ENCODE data around the gene ATG16L2.

The ATG16L2 gene

GRCh38 chr11:72876147-72876546 is 61.9 kb downstream of the ATG16L2 start:
- no peak overlapping the region for H3K4me2 ChIP-seq
- H3K9ac ChIP-seq = no peak overlapping the region
- H4K20me1 ChIP-seq (ENCODE audit: insufficient read depth) = no peaks in the 10 kb centered on the region
- H3K4me3 ChIP-seq (IDR thresholded peaks at IDR 0.05; ENCODE audit: insufficient read depth, low read depth, low read length) = no peak overlapping the region
- H3K27me3 ChIP-seq (ENCODE audit: insufficient read depth, low read depth) = no peaks in the 10 kb centered on the region
- no peaks in the 10 kb centered on the region for H3K79me2 ChIP-seq (ENCODE audit: insufficient read depth, low read depth)
- TF ChIP-seq, protein P1, sequence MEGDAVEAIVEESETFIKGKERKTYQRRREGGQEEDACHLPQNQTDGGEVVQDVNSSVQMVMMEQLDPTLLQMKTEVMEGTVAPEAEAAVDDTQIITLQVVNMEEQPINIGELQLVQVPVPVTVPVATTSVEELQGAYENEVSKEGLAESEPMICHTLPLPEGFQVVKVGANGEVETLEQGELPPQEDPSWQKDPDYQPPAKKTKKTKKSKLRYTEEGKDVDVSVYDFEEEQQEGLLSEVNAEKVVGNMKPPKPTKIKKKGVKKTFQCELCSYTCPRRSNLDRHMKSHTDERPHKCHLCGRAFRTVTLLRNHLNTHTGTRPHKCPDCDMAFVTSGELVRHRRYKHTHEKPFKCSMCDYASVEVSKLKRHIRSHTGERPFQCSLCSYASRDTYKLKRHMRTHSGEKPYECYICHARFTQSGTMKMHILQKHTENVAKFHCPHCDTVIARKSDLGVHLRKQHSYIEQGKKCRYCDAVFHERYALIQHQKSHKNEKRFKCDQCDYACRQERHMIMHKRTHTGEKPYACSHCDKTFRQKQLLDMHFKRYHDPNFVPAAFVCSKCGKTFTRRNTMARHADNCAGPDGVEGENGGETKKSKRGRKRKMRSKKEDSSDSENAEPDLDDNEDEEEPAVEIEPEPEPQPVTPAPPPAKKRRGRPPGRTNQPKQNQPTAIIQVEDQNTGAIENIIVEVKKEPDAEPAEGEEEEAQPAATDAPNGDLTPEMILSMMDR (conservative IDR thresholded peaks at IDR 0.05; ENCODE audit: low read depth, low read length) = no peak
- H2AFZ ChIP-seq (ENCODE audit: low read depth) = no peak overlapping the region
- no peak overlapping the region for H3K27ac ChIP-seq
- H3K36me3 ChIP-seq (ENCODE audit: insufficient read depth) = no peaks in the 10 kb centered on the region
- H3K4me1 ChIP-seq (ENCODE audit: low read depth, poor library complexity, severe bottlenecking) = no peaks in the 10 kb centered on the region

All from KMS-11 (cell line).